Esophagus squamous epithelium (tissue), 5 donors: ENCODE measurements around the gene HLA-DOB. TPM values are rescaled to one million over a fixed set of nuclear protein-coding genes. Genes with fewer than 3 reads are reported as not detected.
A peak's percentile ranks its signal among the peaks of the same experiment; 100 is the strongest.
"Not testable (repeated sequence)": the region's sequence is repeated elsewhere in the genome, so short reads cannot be mapped to it uniquely, and the experiment has no call there.

Experiments used
- DNase-seq: peaks from one replicate; lab custom pipeline; 2025; lab: John Stamatoyannopoulos, UW
- H3K27ac ChIP-seq, 4 donors: fragments of 200-600 bp; sonication (generic); one replicate each; pipeline ENCODE4 v1.5.1; 2016 to 2019; ENCODE audit warnings: mild to moderate bottlenecking in 1 of 4
- H3K27me3 ChIP-seq, 4 donors: fragments of 200-600 bp; sonication (generic); 1 replicate in 3 of 4; 2 replicates in 1 of 4; pipeline versions ENCODE4 v1.5.1 to v1.6.0; 2017 to 2021; ENCODE audit warnings: antibody characterized with exemption in 1 of 4
- H3K36me3 ChIP-seq, 3 donors: fragments of 200-600 bp; sonication (generic); one replicate each; pipeline ENCODE4 v1.5.1; 2016 to 2019
- H3K4me1 ChIP-seq, 3 donors: fragments of 200-600 bp; sonication (generic); one replicate each; pipeline ENCODE4 v1.5.1; 2017 to 2019
- H3K4me3 ChIP-seq, 4 donors: fragments of 200-600 bp; sonication (generic); 1 replicate in 3 of 4; 2 replicates in 1 of 4; pipeline ENCODE4 v1.5.1; 2016 to 2019; ENCODE audit warnings: mild to moderate bottlenecking in 2 of 4, moderate library complexity in 1 of 4
- H3K9me3 ChIP-seq, 3 donors: fragments of 200-600 bp; sonication (generic); one replicate each; pipeline ENCODE4 v1.5.1; 2016 to 2019
- CTCF ChIP-seq, 6 experiments: fragments of 450-650 bp in 4 of 6; fragments of 200-600 bp in 2 of 6; sonication (generic) in 2 of 6; IDR thresholded peaks; one replicate each; pipeline ENCODE4 v1.5.1; 2016 to 2019; ENCODE audit warnings: antibody characterized with exemption in 6 of 6, mild to moderate bottlenecking in 4 of 6, moderate library complexity in 4 of 6
- POLR2A ChIP-seq, 4 donors: fragments of 450-650 bp; IDR thresholded peaks; one replicate each; pipeline ENCODE4 v1.6.1; 2017; ENCODE audit warnings: antibody characterized with exemption in 4 of 4, mild to moderate bottlenecking in 4 of 4, moderate library complexity in 3 of 4
- WGBS, 2 donors: methylation state at CpG; one replicate each; pipeline ENCODE4 v1.1.5; 2018; 5-methylcytosine and 5-hydroxymethylcytosine counted together
- intact Hi-C: fragments of 100-400 bp; cut with DNase I; formaldehyde crosslinking; loops from one replicate; pipeline ENCODE4 v1.15.0; 2022
- total RNA-seq, 4 donors: library from RNA; depleted of rRNA; stranded (reverse); fragments of >200 nt; gene quantifications; one replicate each; pipeline ENCODE4 v1.1.0, GENCODE V29; 2016
- donor health status: DM: yes; HTN: yes; CAD: no.

The HLA-DOB gene
- total RNA-seq, 4 donors from 2014 or later: 0.34 to 3.6 (median 0.74) TPM

GRCh38 chr6:32815996-32816395 lies 806 bp downstream of the HLA-DOB start:
- no peak for DNase-seq
- Histone ChIP-seq H3K27ac (peak overlapping the region; percentile 72 to 84 (median 83)), H3K27me3 (no peaks in the 10 kb centered on the region), H3K4me1 (peaks cover 9 to 57% (median 11%) of the 10 kb centered on the region in 3 donors), H3K9me3 (no peaks in the 10 kb centered on the region), H3K36me3 (no peaks in the 10 kb centered on the region), H3K4me3 (peak overlapping the region in 1 of 4 donors; percentile 43)
- intact Hi-C loops: no loop called here
- TF ChIP-seq POLR2A (IDR thresholded peaks at IDR 0.05) (no peak), CTCF (IDR thresholded peaks at IDR 0.05) (no peak)
- 78 to 83% methylated on average over 2 of the region's 2 CpGs for WGBS, 2 donors

GRCh38 chr6:32815115-32815514 lies 1.7 kb downstream of the HLA-DOB start:
- no peak for TF ChIP-seq CTCF (IDR thresholded peaks at IDR 0.05)
- no peak for TF ChIP-seq POLR2A (IDR thresholded peaks at IDR 0.05)
- Histone ChIP-seq H3K9me3 (no peaks in the 10 kb centered on the region), H3K4me3 (no peak overlapping the region), H3K4me1 (peaks cover 9 to 52% (median 9%) of the 10 kb centered on the region in 3 donors), H3K36me3 (no peaks in the 10 kb centered on the region), H3K27me3 (no peaks in the 10 kb centered on the region), H3K27ac (peak overlapping the region in 2 of 4 donors; percentile 37 to 84)
- intact Hi-C loops: no loop called here
- DNase-seq: no peak
- 41 to 76% methylated on average over 5 of the region's 5 CpGs for WGBS, 2 donors

- peak overlapping the region in 2 of 4 donors; percentile 22 to 51 for H3K27ac ChIP-seq
- DNase-seq: no peak
- H3K4me1 ChIP-seq: peaks cover 5 to 43% (median 9%) of the 10 kb centered on the region in 3 donors
- intact Hi-C loops: no loop called here
- H3K4me3 ChIP-seq: no peak overlapping the region
- H3K9me3 ChIP-seq: no peaks in the 10 kb centered on the region
- no peaks in the 10 kb centered on the region for H3K27me3 ChIP-seq
- 67 to 79% methylated on average over 2 of the region's 2 CpGs for WGBS, 2 donors
- TF ChIP-seq POLR2A (IDR thresholded peaks at IDR 0.05) (no peak), CTCF (IDR thresholded peaks at IDR 0.05) (no peak)
- no peaks in the 10 kb centered on the region for H3K36me3 ChIP-seq
These were observed 2.7 kb downstream of the HLA-DOB start for GRCh38 chr6:32814145-32814544.

- Histone ChIP-seq H3K4me1 (no peaks in the 10 kb centered on the region), H3K36me3 (no peaks in the 10 kb centered on the region), H3K4me3 (no peak overlapping the region), H3K9me3 (no peaks in the 10 kb centered on the region), H3K27me3 (peaks cover 0 to 33% (median 2%) of the 10 kb centered on the region in 4 donors), H3K27ac (no peak overlapping the region)
- intact Hi-C loops: no loop called here
- 5 to 22% methylated on average over 1 of the region's 1 CpG for WGBS, 2 donors
- no peak for DNase-seq
- TF ChIP-seq CTCF (IDR thresholded peaks at IDR 0.05) (no peak), POLR2A (IDR thresholded peaks at IDR 0.05) (no peak)
These were observed 7.6 kb downstream of the HLA-DOB start for GRCh38 chr6:32809171-32809570.

GRCh38 chr6:32807020-32807580 lies 9.7 kb downstream of the HLA-DOB start:
- H3K4me3 ChIP-seq: no peak overlapping the region
- no peaks in the 10 kb centered on the region for H3K4me1 ChIP-seq
- H3K9me3 ChIP-seq: no peaks in the 10 kb centered on the region
- H3K36me3 ChIP-seq: no peaks in the 10 kb centered on the region
- peaks cover 0 to 51% (median 2%) of the 10 kb centered on the region in 4 donors for H3K27me3 ChIP-seq
- intact Hi-C loops: no loop called here
- no peak for DNase-seq
- WGBS, 2 donors: 76 to 82% methylated on average over 2 to 5 of the region's 5 CpGs
- no peak for TF ChIP-seq CTCF (IDR thresholded peaks at IDR 0.05)
- TF ChIP-seq POLR2A (IDR thresholded peaks at IDR 0.05): no peak
- no peak overlapping the region for H3K27ac ChIP-seq

GRCh38 chr6:32805404-32805803 lies 11.4 kb downstream of the HLA-DOB start:
- peaks cover 0 to 67% (median 4%) of the 10 kb centered on the region in 4 donors for H3K27me3 ChIP-seq
- DNase-seq, H3K4me3 ChIP-seq, intact Hi-C loops, H3K4me1 ChIP-seq, H3K27ac ChIP-seq, H3K36me3 ChIP-seq, H3K9me3 ChIP-seq: not testable (repeated sequence)
